C4-2B (cell line): ENCODE measurements around the gene RFT1.

ENCODE experiments used
- ZFX ChIP-seq: fragments of 450-650 bp; IDR thresholded peaks from 2 replicates; pipeline ENCODE4 v1.6.1; 2017
- TF ChIP-seq, protein P1 (sequence below): fragments of 450-650 bp; conservative IDR thresholded peaks from 2 replicates; pipeline ENCODE4 v1.5.1; 2017; ENCODE audit warnings: mild to moderate bottlenecking

DNA sequence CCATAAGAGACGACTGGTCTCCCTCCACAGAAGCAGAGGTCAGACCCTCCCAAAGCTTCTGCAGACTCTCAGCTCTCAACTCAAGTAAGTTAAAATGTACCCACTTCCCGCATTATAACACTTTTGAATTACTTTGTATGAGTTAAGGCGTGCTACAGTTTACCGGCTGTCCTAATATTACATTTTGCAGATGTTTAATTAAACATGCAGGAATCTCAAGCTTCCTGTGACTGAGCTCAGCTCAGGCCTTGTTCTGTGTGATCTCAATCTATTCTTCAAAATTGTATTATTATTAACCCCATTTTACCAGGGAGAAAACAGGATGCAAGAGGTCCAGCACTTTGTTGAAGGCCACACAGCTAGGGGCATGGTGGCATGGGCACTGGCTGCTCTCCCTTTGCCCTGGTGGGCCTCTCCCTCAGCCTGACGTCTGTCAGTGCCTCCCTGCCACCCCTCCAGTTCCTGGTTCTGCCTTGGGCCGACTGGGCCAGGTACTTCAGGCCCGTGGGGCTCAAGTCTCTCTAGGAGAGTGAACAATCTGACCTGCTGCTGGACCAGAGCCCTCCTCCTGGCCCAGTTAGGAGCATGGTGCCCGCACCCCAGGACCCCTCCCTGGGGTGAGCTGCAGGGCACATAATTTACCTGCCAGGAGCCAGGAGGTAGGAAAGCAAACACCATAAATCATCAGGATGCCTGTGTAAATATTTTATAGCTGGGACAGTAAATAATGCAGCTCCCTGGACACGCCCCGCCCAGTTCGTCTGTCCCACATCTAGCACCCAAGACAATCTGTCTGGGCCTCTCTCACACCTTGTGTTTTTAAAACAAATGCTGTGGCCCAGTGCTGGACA lies 14.9 kb upstream of the RFT1 start:
- TF ChIP-seq, protein P1, sequence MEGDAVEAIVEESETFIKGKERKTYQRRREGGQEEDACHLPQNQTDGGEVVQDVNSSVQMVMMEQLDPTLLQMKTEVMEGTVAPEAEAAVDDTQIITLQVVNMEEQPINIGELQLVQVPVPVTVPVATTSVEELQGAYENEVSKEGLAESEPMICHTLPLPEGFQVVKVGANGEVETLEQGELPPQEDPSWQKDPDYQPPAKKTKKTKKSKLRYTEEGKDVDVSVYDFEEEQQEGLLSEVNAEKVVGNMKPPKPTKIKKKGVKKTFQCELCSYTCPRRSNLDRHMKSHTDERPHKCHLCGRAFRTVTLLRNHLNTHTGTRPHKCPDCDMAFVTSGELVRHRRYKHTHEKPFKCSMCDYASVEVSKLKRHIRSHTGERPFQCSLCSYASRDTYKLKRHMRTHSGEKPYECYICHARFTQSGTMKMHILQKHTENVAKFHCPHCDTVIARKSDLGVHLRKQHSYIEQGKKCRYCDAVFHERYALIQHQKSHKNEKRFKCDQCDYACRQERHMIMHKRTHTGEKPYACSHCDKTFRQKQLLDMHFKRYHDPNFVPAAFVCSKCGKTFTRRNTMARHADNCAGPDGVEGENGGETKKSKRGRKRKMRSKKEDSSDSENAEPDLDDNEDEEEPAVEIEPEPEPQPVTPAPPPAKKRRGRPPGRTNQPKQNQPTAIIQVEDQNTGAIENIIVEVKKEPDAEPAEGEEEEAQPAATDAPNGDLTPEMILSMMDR = no peak
- no peak for TF ChIP-seq ZFX
